ENCODE data around the gene ASIC4. TPM values are rescaled to one million over a fixed set of nuclear protein-coding genes. Genes with fewer than 3 reads are reported as not detected.

Gene ASIC4
- total RNA-seq, 1 experiment from 2014 or later: 2.1 TPM

GRCh38 chr2:219502618-219503017, 11.7 kb upstream of the ASIC4 start:
- Histone ChIP-seq H3K27me3 (ENCODE audit: insufficient read depth, low read length) (no peaks in the 10 kb centered on the region), H3K79me2 (ENCODE audit: insufficient read depth, low read length) (peaks cover 14% of the 10 kb centered on the region), H3K36me3 (ENCODE audit: control insufficient read depth in 1 of 2, insufficient read depth in 2 of 2, low read length in 2 of 2) (peaks cover 6% of the 10 kb centered on the region in 2 experiments; a peak in 1 of 4 replicates), H3K27ac (ENCODE audit: low read depth, low read length) (no peak overlapping the region), H2AFZ (ENCODE audit: low read depth, low read length, poor library complexity, severe bottlenecking) (no peak overlapping the region), H3K4me3 (replicated peaks in 1 of 2; ENCODE audit: low read depth in 1 of 2, low read length in 2 of 2) (no peak overlapping the region), H3K4me1 (ENCODE audit: control insufficient read depth in 1 of 2, insufficient read depth in 2 of 2, low read length in 2 of 2) (peaks cover 11 to 37% of the 10 kb centered on the region in 2 experiments; a peak in 3 of 4 replicates), H3K9me3 (ENCODE audit: control insufficient read depth in 1 of 2, insufficient read depth in 1 of 2, low read depth in 1 of 2, low read length in 2 of 2) (no peaks in the 10 kb centered on the region), H3K4me2 (ENCODE audit: low read length) (no peak overlapping the region), H3K9ac (ENCODE audit: low read length) (no peak overlapping the region), H4K20me1 (ENCODE audit: insufficient read depth) (no peaks in the 10 kb centered on the region), H3K9me2 (ENCODE audit: insufficient read depth) (no peaks in the 10 kb centered on the region)
- no TSS peak for BruUV-seq (replicated peaks)
- ATAC-seq (no peak), DNase-seq (ENCODE audit: low read depth, low spot score) (no peak)
- ChIA-PET RAD21 (ENCODE audit: low non-redundant PET in 1 of 2, low total read pairs in 2 of 2, uncharacterized antibody in 2 of 2, unreplicated experiment in 2 of 2) (no interaction called here), POLR2A (no interaction called here), CTCF (no interaction called here)
- TF ChIP-seq ZNF274 (IDR thresholded peaks at IDR 0.05; ENCODE audit: low read depth, low read length) (no peak), ZFX (IDR thresholded peaks at IDR 0.05) (no peak), SIN3A (IDR thresholded peaks at IDR 0.05; ENCODE audit: low read depth) (no peak), EGR1 (IDR thresholded peaks at IDR 0.05; ENCODE audit: low read depth) (no peak), REST (IDR thresholded peaks at IDR 0.05; ENCODE audit: low read depth) (no peak), POLR2AphosphoS5 (IDR thresholded peaks at IDR 0.05; ENCODE audit: low read depth, low read length) (no peak), ATF3 (IDR thresholded peaks at IDR 0.05) (no peak), POLR2A (IDR thresholded peaks at IDR 0.05; ENCODE audit: borderline replicate concordance, extremely low read depth, insufficient read depth, insufficient read length) (no peak), TCF7L2 (IDR thresholded peaks at IDR 0.05; ENCODE audit: borderline replicate concordance, extremely low read depth, insufficient read depth, insufficient read length) (no peak), CBX3 (IDR thresholded peaks at IDR 0.05; ENCODE audit: low read depth) (no peak)
- intact Hi-C loops (cut with micrococcal nuclease): no loop called here
